ENCODE data around the gene TRIM67.

- TF ChIP-seq, protein P1, sequence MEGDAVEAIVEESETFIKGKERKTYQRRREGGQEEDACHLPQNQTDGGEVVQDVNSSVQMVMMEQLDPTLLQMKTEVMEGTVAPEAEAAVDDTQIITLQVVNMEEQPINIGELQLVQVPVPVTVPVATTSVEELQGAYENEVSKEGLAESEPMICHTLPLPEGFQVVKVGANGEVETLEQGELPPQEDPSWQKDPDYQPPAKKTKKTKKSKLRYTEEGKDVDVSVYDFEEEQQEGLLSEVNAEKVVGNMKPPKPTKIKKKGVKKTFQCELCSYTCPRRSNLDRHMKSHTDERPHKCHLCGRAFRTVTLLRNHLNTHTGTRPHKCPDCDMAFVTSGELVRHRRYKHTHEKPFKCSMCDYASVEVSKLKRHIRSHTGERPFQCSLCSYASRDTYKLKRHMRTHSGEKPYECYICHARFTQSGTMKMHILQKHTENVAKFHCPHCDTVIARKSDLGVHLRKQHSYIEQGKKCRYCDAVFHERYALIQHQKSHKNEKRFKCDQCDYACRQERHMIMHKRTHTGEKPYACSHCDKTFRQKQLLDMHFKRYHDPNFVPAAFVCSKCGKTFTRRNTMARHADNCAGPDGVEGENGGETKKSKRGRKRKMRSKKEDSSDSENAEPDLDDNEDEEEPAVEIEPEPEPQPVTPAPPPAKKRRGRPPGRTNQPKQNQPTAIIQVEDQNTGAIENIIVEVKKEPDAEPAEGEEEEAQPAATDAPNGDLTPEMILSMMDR (IDR thresholded peaks at IDR 0.05) = no peak
- TF ChIP-seq POLR2A (IDR thresholded peaks at IDR 0.05) = no peak
Observed at GRCh38 chr1:231180034-231180433, 18.2 kb downstream of the TRIM67 start.

Measured in body of pancreas (tissue), 4 donors.